HG02798 (cell line): Measurements from ENCODE around the gene RUSF1.
A peak's percentile ranks its signal among the peaks of the same experiment; 100 is the strongest.
"Not testable (repeated sequence)": the region's sequence is repeated elsewhere in the genome, so short reads cannot be mapped to it uniquely, and the experiment has no call there.

Experiments
- ATAC-seq: cut with Tn5 transposase; IDR thresholded peaks from one replicate; pipeline ENCODE4 v1.9.1; 2021; ENCODE audit warnings: mild to moderate bottlenecking; ENCODE audit not compliant: unreplicated experiment, poor library complexity

The RUSF1 gene

DNA sequence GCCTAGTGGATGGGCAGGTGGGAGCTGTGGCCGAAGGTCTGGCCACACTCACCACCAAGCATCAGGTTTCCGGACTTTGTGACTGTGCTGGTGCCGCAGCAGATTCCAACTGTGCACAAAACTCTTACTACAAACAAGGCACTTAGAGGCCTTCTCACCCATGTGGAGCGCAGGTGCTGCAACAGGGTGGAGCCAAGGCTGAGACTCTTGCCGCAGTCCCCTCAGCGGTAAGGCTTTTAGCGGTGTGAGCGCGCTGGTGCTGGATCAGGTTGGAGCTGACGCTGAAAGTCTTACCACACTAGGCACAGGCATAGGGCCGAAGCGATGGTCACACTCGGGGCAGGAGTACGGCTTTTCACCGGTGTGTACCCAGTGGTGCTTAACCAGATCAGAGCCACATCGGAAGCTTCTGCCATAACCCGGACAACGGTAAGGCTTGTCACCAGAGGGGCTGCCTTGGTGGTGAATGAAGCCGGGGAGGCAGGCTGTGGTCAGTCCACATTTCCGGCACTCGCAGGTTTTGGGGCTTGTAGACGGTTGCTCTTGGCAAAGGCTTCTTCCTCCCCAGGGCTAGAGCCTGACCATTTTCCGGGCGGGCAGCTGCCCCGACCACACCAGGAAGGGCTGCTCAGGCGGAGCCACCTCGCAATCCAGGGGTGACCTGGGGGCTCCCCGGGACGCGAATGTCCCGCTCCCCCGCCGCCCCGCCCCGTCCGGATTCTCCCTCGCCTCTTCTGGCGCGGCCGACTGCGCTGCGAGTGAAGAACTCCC is 49.9 kb downstream of the RUSF1 start:
- ATAC-seq: peak; percentile 2

DNA sequence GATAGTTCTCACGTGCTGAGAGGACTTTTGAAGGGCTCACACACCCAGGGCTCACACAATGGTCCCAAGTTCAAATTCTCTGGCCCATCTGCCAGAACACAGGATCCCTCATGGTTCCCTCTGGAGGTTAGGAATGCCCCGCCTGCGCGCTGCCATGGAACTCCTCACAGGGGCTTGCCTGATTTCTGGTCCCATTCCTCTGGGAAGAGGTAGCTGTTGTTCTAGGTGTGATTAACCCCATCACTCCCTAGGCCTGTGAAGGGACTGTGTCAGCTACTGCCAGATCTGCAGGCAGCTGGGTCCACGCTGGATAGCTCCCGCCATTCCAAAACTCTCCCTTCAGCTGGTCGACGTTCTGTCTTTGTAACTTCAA is 51.2 kb downstream of the RUSF1 start:
- no peak for ATAC-seq

DNA sequence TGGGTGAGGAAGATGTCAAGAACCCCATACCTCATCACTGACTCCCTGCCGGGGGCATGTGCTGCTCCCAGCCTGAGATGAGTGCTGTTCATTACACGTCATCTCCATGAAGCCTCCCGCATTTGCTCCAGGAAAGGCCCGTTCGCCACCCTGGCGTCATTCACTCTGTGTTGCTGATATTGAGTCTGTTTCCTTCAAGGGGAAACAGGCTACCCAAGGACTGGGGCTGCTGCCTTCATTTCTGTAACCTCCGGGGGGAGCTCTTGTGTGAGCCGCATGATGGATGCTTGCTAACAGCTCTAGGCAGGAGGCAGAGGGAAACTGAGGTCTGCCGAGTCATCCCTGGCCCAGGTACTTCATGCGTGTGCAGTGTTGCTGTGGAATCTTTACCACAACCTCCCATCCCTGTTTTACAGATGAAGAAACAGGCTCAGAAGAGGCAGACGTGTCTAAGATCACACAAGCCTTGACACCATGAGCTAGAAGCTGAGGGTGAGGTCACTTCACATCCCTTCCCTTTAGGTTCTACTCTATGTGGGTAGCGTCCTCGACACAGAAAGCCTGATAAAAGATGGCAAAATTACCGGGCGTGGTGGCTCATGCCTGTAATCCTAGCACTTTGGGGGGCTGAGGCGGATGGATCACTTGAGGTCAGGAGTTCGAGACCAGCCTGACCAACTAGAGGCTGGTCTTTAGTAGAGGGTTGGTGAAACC is 52.4 kb downstream of the RUSF1 start:
- ATAC-seq: no peak

DNA sequence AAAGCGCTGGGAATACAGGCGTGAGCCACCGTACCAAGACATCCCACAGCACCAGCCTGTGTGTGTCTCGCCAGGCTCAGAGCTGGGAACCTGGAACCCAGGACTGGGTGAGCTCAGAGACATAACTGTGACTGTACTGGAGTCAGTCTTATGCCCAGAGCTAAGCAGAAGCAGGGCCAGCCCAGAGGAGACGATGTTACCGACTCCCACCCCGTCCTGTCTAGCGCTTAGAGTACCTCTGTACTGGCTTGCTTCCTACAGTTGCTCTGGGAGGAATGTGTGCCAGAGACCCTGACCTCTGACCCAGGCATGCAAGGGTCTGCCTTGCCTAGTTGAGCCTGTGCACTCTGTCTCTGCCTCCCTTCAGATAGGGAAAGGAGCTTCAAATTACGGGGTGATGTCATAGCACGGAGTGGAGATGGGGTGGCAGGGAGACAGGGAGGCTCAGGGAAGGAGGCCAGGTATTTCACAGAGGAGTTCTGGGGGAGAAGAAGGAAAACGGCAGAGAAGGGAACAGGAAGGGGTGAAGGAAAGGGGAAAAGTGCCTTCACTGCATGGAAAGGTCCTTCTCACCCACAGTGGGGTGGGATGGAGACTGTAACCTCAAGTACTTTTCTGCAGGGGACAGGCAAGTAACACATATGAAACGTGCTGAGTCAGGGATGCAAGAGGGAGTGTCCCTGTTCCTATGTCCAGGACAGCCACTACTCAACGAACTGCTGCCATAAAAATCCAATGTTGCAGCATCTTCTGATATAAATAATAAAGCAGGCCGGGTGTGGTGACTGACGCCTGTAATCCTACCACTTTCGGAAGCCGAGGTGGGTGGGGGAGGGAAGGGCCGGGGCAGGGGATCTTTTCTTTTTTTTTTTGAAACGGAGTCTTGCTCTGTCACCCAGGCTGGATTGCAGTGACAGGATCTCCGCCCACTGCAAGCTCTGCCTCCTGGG is 54.7 kb downstream of the RUSF1 start:
- no peak for ATAC-seq

DNA sequence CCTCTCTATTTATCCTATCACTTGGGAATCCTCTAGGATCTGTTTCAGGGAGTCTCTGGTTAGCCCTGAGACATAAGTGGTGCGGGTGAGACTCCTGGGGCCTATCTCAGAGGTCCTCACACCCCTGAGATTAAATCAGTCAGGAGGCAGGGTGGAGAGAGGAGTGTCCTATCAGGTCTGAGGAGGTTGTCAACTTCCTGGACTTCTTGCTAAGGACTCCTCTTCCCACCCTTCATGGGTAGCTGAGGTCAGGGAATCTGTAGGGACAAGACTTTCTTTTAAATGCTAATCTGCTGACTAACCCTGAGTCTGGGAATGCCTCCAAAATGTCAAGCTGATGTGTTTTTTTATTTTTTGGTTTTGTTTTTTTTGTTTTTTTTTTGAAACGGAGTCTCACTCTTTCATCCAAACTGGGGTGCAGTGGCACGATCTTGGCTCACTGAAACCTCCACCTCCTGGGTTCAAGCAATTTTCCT is 55.5 kb downstream of the RUSF1 start:
- ATAC-seq: no peak

DNA sequence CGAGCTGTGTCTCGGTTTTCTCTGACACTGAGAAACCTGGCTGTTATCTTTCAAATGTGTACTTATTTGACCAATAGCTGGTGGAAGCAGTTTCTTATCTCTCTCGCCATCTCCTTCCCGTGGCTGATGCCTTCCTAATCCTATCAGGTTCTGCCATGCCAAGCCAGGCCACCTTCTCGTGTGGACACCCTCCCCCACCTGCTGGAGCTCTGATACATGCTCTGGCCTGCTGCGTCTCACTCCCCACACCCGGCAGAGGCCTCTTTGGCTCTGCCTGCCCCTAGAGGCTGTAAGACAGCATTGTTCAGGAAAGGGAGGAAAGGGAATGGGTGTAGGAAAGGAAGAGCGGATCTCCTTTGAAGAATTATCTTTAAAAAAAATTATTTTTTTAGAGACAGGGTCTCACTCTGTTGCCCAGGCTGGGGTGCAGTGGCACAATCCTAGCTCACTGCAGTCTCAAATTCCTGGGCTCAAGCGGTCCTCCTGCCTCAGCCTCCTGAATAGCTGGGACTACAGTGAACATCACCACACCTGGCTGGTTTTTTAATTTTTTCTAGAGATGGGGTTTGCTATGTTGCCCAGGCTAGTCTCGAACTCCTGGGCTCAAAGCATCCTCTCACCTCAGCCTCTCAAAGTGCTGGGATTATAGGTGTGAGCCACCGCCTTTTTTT is 56.4 kb downstream of the RUSF1 start:
- ATAC-seq: no peak

DNA sequence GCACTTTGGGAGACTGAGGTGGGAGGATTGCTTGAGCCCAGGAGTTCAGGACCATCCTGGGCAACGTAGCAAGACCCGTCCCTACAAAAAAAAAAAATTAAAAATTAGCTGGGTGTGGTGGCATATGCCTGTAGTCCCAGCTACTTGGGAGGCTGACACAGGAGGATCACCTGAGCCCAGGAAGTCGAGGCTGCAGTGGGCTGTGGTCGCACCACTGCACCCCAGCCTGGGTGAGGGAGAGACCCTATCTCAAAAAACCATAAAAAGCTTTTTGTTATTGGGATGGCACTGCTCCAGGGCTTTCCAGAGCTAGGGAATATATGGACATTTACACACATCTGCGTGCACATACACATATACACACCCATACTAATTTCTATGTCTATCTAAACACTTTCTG is 57.0 kb downstream of the RUSF1 start:
- no peak for ATAC-seq

DNA sequence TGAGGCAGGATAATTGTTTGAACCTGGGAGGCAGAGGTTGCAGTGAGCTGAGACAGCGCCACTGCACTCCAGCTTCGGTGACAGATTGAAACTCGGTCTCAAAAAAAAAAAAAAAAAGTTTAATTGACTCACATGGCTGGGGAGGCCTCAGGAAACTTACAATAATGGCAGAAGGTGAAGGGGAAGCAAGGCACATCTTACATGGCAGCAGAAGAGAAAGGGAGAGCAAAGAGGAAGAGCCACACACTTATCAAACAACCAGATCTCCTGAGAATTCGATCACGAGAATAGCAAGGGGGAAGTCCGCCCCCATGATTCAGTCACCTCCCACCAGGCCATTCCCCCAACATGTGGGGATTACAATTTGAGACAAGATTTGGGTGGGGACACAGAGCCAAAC is 62.3 kb downstream of the RUSF1 start:
- not testable (repeated sequence) for ATAC-seq

DNA sequence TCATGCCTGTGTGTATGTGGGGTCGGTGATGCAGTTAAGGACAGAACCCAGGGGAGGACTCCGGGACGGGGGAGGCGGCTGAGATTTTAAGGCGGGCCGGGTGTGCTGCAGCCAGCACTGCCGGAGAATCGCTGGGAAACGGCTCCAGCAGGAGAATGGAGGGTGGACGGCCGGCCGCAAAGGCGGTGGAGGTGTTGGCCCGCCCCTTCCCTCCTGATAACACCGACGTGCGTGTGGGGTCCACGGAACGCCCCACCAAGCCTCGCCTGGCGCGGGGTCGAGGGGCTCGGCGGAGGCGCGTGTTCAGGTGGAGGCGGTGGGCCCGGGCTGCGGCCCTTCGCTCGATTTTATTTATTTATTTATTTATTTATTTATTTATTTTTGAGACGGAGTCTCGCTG is 66.2 kb downstream of the RUSF1 start:
- ATAC-seq: no peak

DNA sequence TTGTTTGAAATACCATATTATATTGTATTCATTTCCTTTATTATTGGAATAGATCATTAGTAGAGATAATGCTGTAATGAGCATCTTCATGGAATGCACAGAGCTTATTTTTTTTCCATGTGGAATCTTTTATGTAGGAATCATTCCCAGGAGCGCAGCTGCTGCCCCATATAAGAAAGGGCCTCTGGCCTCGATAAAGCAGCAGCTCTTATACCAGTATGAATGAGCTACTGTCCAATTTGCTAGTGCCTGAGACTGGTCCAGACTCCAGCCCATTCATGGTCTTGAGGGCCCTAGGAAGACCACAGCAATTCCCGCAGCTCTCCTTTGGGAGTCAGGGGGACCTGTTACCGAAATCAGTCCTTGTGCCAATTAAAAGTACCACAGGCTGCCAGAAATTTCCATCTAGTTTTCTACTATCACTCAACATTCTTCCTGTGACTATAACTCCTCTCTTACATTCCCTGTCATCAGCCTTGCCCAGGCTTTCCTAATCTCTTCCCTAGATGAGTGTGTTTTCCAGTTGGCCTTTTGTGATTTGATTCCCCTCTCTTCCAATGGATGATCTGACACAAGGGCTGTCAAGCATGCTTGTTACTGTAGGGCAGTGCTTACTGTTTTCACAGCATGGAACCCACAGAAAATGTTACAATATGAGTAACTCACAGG is 67.5 kb downstream of the RUSF1 start:
- no peak for ATAC-seq

DNA sequence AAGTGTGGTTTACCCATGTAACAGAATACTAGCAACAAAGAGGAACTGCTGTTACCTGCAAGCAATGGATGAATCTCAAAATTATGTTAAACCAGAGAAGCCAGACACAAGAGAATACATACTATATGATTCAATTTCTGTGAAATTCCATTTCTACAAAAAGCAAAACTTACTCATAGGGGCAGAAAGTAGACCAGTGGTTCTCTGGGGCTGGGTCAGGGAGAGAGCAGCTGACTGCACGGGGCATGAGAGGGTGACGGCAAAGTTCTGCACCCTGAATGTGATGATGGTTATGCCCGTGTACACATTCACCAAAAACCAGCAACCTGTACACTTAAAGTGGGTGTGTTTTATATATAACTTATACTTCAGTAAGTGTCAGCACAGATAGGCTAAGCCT is 68.7 kb downstream of the RUSF1 start:
- ATAC-seq: no peak
